T-helper 2 cell (primary cell): ENCODE data around the gene BTF3L4.
A peak's percentile ranks its signal among the peaks of the same experiment; 100 is the strongest.
"Not testable (repeated sequence)": the region's sequence is repeated elsewhere in the genome, so short reads cannot be mapped to it uniquely, and the experiment has no call there.

Experiments
- DNase-seq, 5 experiments: peaks; one replicate each; pipeline versions ENCODE4 v3.0.0 to v3.0.0-alpha.2; 2012 to 2022

BTF3L4 gene

GRCh38 chr1:52055066-52055865 lies 829 bp upstream of the BTF3L4 start, which contains the start of gene TXNDC12:
TSS of gene TXNDC12 (minus strand) at chr1:52055191. CDS start at chr1:52055096, 95 bp downstream.
- DNase-seq = peak; percentile 27 to 83 (median 56)

- DNase-seq = no peak
These were observed 281 bp upstream of the BTF3L4 start for GRCh38 chr1:52055866-52056162.

DNA sequence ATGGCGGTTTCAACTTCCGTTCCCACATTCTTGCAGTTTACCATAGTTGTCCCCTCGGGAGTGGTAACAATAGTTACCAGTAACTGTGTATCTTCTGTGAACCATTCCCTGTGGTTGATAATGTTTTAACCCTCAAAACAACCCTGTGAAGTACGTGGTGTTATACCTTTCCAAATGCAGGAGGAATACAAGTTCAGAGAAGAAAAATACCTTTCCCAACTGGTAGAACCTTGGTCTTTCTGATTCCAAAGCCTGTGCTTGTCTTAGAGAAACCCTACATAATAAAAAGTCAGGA lies 789 bp downstream of the BTF3L4 start:
- no peak for DNase-seq

- no peak for DNase-seq
These were observed 1.2 kb downstream of the BTF3L4 start for GRCh38 chr1:52057255-52057654.

DNA sequence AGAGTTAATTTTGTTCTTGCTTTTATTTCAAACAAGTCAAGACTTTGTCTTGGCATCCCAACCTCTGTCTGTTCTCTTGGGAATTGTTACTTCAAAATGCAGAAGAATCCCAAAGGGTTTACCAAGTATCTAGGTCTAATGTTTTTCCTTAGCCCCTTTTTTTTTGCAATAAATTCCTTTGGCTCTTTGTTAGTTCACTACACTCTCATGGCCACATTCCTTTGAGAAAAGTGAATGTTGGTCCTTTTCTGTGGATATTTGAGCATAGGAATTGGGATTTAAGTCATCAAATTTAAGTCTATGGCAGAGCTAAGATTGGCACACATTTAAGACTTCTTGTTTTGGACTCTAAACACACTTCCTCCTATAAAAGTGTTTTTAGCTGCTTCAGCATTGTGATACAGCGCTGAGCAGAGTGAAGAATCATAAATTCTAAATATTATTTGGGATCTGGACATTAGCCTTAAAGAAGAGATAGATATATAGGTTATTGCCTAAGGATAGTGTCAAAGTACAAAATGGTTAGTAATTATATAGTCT lies 1.9 kb downstream of the BTF3L4 start:
- DNase-seq = no peak

DNA sequence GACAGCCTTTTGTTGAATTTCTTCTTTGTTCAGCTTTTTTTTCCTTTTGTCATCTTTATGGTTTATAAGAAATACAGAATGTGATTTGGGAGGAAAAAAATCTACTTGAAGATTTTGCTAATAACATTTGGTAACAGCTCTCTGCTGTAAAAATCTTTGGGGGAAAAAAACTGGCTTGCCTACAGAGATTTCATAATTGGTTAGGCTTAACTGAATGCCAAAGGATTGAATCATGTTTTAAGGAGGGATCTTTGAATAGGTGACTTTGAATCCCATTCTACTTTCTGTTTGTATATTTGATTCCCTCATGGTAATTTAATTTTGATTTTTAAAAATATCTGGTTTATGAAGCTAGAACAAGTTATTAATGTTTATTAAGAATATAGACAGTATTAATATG lies 3.2 kb downstream of the BTF3L4 start:
- DNase-seq = no peak

GRCh38 chr1:52059888-52060287 lies 3.8 kb downstream of the BTF3L4 start:
- DNase-seq = no peak

DNA sequence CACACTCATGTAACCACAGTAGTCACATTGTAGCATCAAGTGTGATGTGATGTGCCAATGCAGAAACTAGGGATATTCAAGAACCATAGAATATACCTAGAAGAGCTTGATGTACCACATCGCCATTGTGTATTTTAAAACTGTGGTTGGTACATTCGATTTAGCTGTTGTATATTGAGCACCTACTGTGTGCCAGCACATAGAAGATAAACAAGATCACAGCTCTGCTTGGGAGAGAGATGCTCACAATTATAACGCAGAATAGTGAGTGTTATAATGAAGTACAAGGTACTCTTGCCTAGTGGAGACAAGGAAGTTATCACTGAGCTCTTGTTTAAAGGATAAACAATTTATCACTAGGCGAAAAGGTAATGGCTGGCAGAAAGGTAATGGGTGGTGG lies 4.7 kb downstream of the BTF3L4 start:
- no peak for DNase-seq

GRCh38 chr1:52063192-52063591 lies 7.1 kb downstream of the BTF3L4 start:
- no peak for DNase-seq

- no peak for DNase-seq
These were observed 14.6 kb downstream of the BTF3L4 start for GRCh38 chr1:52070704-52071103.

- DNase-seq = no peak
These were observed 16.2 kb downstream of the BTF3L4 start for GRCh38 chr1:52072291-52072690.

GRCh38 chr1:52077277-52077676 lies 21.2 kb downstream of the BTF3L4 start:
- DNase-seq = not testable (repeated sequence)

GRCh38 chr1:52080014-52080415 lies 23.9 kb downstream of the BTF3L4 start:
- no peak for DNase-seq

GRCh38 chr1:52087892-52088291 lies 31.8 kb downstream of the BTF3L4 start:
- DNase-seq = not testable (repeated sequence)

DNA sequence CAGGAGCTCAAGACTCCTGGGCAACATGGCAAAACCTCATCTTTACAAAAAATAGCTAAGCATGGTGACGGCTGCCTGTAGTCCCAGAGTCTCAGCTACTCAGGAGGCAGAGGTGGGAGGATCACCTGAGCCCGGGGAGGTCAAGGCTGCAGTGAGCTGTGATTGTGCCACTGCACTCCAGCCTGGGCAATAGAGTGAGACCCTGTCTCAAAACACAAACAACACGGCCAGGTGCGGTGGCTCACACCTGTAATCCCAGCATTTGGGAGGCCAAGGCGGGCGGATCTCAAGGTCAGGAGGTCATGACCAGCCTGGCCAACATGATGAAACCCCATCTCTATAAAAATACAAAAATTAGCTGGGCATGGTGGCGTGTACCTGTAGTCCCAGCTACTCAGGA lies 38.2 kb downstream of the BTF3L4 start:
- DNase-seq = not testable (repeated sequence)

DNA sequence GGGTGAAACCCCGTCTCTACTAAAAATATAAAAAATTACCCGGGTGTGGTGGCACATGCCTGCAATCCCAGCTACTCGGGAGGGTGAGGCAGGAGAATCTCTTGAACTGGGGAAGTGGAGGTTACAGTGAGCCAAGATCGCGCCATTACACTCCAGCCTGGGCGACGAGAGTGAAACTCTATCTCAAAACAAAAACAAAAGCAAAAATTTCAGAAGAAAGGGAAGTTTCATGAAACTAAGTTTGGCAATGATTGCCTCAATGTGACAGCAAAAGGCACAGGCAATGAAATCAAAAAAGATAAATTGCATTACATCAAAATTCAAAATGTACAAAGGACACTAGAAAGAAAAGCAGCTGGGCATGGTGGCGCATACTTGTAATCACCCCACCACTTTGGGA lies 40.1 kb downstream of the BTF3L4 start:
- no peak for DNase-seq

DNA sequence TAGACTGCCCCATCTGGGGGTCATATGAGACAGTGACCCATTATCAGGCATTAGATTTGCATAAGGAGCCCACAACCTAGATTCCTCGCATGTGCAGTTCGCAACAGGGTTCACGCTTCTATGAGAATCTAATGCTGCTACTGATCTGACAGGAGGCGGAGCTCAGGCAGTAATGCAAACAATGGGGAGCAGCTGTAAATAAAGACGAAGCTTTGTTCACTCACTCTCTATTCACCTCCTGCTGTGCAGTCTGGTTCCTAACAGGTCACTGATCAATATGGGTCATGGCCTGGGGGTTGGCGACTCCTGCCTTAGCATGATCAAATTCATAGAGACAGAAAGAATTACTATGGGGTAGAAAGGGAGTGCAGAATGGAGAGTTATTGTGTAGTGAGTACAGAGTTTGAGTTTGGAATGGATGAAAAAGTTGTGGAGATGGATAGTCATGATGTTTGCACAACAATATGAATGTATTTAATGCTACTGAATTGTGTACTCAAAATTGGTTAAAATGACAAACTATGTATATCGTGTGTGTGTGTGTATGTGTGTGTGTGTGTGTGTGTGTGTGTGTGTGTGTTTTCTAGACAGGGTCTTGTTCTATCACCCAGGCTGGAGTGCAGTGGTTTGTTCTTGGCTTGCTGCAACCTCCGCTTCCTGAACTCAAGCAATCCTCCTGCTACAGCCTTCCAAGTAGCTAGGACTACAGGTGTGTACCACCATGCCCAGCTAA lies 42.2 kb downstream of the BTF3L4 start:
- DNase-seq = no peak

- DNase-seq = peak in 1 of 5 experiments; percentile 32
These were observed 46.4 kb downstream of the BTF3L4 start for GRCh38 chr1:52102336-52103013.

- DNase-seq = no peak
These were observed 55.4 kb downstream of the BTF3L4 start for GRCh38 chr1:52111492-52111891.

GRCh38 chr1:52112489-52112888 lies 56.4 kb downstream of the BTF3L4 start:
- DNase-seq = no peak

- DNase-seq = no peak
These were observed 63.4 kb downstream of the BTF3L4 start for GRCh38 chr1:52119301-52120079.

- no peak for DNase-seq
These were observed 66.3 kb downstream of the BTF3L4 start for GRCh38 chr1:52122384-52122783.

- no peak for DNase-seq
These were observed 67.5 kb downstream of the BTF3L4 start for GRCh38 chr1:52123622-52124021.
